ENCODE results near the gene CDC45. TPM values are rescaled to one million over a fixed set of nuclear protein-coding genes. Genes with fewer than 3 reads are reported as not detected.
"Not testable (repeated sequence)": the region's sequence is repeated elsewhere in the genome, so short reads cannot be mapped to it uniquely, and the experiment has no call there.

CDC45 gene
- total RNA-seq, 4 donors from 2014 or later, result 0.27 TPM; not detected in 3

GRCh38 chr22:19527861-19528417 lies 48.2 kb downstream of the CDC45 start:
- TF ChIP-seq POLR2A (IDR thresholded peaks at IDR 0.05), result no peak
- no peak for TF ChIP-seq CTCF (IDR thresholded peaks at IDR 0.05 in 4 of 5, conservative IDR thresholded peaks at IDR 0.05 in 1 of 5)
- ATAC-seq, result no peak
- H3K4me3 ChIP-seq, result no peak overlapping the region

GRCh38 chr22:19529811-19530210 lies 50.1 kb downstream of the CDC45 start:
- Histone ChIP-seq H3K4me1 (no peaks in the 10 kb centered on the region), H3K4me3 (no peak overlapping the region), H3K27ac (no peak overlapping the region), H3K9me3 (no peaks in the 10 kb centered on the region), H3K36me3 (no peaks in the 10 kb centered on the region), H3K27me3 (peaks cover under 1 to 5% (median 2%) of the 10 kb centered on the region in 3 donors)
- ATAC-seq (no peak), DNase-seq (no peak)
- intact Hi-C loops (cut with DNase I; ENCODE audit: low total_unique reads), result no loop called here
- in situ Hi-C loops (cut with MboI; ENCODE audit: low sequenced_read_pairs in 4 of 4), result no loop called here
- no peak for TF ChIP-seq CTCF (IDR thresholded peaks at IDR 0.05 in 4 of 5, conservative IDR thresholded peaks at IDR 0.05 in 1 of 5)
- TF ChIP-seq POLR2A (IDR thresholded peaks at IDR 0.05), result no peak

More at GRCh38 chr22:19527861-19528417, 48.2 kb downstream of the CDC45 start:
- Histone ChIP-seq H3K27me3 (peaks cover 17 to 20% (median 18%) of the 10 kb centered on the region in 3 donors), H3K9me3 (no peaks in the 10 kb centered on the region), H3K36me3 (no peaks in the 10 kb centered on the region), H3K4me1 (peaks cover 0 to 8% of the 10 kb centered on the region in 2 donors), H3K27ac (peak overlapping the region in 3 of 4 donors; percentile 40 to 85 (median 74))
- intact Hi-C loops (cut with DNase I; ENCODE audit: low total_unique reads), result no loop called here
- no peak for DNase-seq
- in situ Hi-C loops (cut with MboI; ENCODE audit: low sequenced_read_pairs in 4 of 4), result no loop called here

- Histone ChIP-seq H3K36me3 (no peaks in the 10 kb centered on the region), H3K27me3 (peaks cover 0 to 3% (median 0%) of the 10 kb centered on the region in 3 donors), H3K4me1 (no peaks in the 10 kb centered on the region), H3K9me3 (no peaks in the 10 kb centered on the region), H3K27ac (no peak overlapping the region), H3K4me3 (no peak overlapping the region)
- TF ChIP-seq CTCF (IDR thresholded peaks at IDR 0.05 in 4 of 5, conservative IDR thresholded peaks at IDR 0.05 in 1 of 5) (no peak), POLR2A (IDR thresholded peaks at IDR 0.05) (no peak)
- DNase-seq (no peak), ATAC-seq (no peak)
- in situ Hi-C loops (cut with MboI; ENCODE audit: low sequenced_read_pairs in 4 of 4) (no loop called here), intact Hi-C loops (cut with DNase I; ENCODE audit: low total_unique reads) (no loop called here)
These were observed 51.0 kb downstream of the CDC45 start for GRCh38 chr22:19530751-19531150.

- H3K4me1 ChIP-seq; H3K36me3 ChIP-seq; H3K27me3 ChIP-seq; intact Hi-C loops (cut with DNase I; ENCODE audit: low total_unique reads); ATAC-seq; H3K9me3 ChIP-seq; in situ Hi-C loops (cut with MboI; ENCODE audit: low sequenced_read_pairs in 4 of 4); DNase-seq; H3K27ac ChIP-seq; H3K4me3 ChIP-seq: not testable (repeated sequence)
These were observed 51.6 kb downstream of the CDC45 start for GRCh38 chr22:19531327-19531726.

- in situ Hi-C loops (cut with MboI; ENCODE audit: low sequenced_read_pairs in 4 of 4), result no loop called here
- intact Hi-C loops (cut with DNase I; ENCODE audit: low total_unique reads), result no loop called here
- H3K36me3 ChIP-seq, result no peaks in the 10 kb centered on the region
- no peaks in the 10 kb centered on the region for H3K9me3 ChIP-seq
- peaks cover 0 to 3% (median 0%) of the 10 kb centered on the region in 3 donors for H3K27me3 ChIP-seq
- no peak overlapping the region for H3K27ac ChIP-seq
- H3K4me3 ChIP-seq, result no peak overlapping the region
- TF ChIP-seq CTCF (IDR thresholded peaks at IDR 0.05 in 4 of 5, conservative IDR thresholded peaks at IDR 0.05 in 1 of 5), result no peak
- no peak for TF ChIP-seq POLR2A (IDR thresholded peaks at IDR 0.05)
- no peak for DNase-seq
- ATAC-seq, result no peak
- no peaks in the 10 kb centered on the region for H3K4me1 ChIP-seq
These were observed 53.4 kb downstream of the CDC45 start for GRCh38 chr22:19533049-19533626.
